ENCODE measurements around the gene ADAMTS17. TPM values are rescaled to one million over a fixed set of nuclear protein-coding genes. Genes with fewer than 3 reads are reported as not detected.

The ADAMTS17 gene
- total RNA-seq, 4 donors from 2014 or later = 6.0 to 17.6 (median 8.2) TPM

- in situ Hi-C loops (cut with MboI; ENCODE audit: low pct_ligation_motif_present in 1 of 4, low pct_unique_long_range_greater_than_20kb in 1 of 4, low sequenced_read_pairs in 3 of 4) (loop anchor here (5.0 to 25.0 kb wide), 3 partner anchors 226 to 404 kb away; no protein-coding TSS in a partner anchor), intact Hi-C loops (cut with DNase I; ENCODE audit: low total_unique reads) (loop anchor here (2.0 kb wide), 1 partner anchor 403 kb away; no protein-coding TSS in a partner anchor)
- 62% methylated on average over 6 of the region's 6 CpGs; no CpG with 5 or more reads in 1 of the 2 donors for WGBS, 2 donors (ENCODE audit: low coverage in 1 of 2)
- Histone ChIP-seq H3K36me3 (no peaks in the 10 kb centered on the region), H3K27me3 (peaks cover 8% of the 10 kb centered on the region), H3K9me3 (no peaks in the 10 kb centered on the region), H3K4me1 (peaks cover 0 to 16% (median 4%) of the 10 kb centered on the region in 4 donors), H3K4me3 (no peak overlapping the region), H3K27ac (no peak overlapping the region)
- no peak for DNase-seq
- TF ChIP-seq POLR2A (IDR thresholded peaks at IDR 0.05) (no peak), EP300 (IDR thresholded peaks at IDR 0.05; ENCODE audit: low read depth) (no peak), CTCF (IDR thresholded peaks at IDR 0.05) (no peak), POLR2AphosphoS5 (IDR thresholded peaks at IDR 0.05) (no peak)
Observed at GRCh38 chr15:100336061-100336460, 5.7 kb downstream of the ADAMTS17 start.

GRCh38 chr15:100335335-100335999, 6.3 kb downstream of the ADAMTS17 start:
- in situ Hi-C loops (cut with MboI; ENCODE audit: low pct_ligation_motif_present in 1 of 4, low pct_unique_long_range_greater_than_20kb in 1 of 4, low sequenced_read_pairs in 3 of 4) (loop anchor here (5.0 to 25.0 kb wide), 3 partner anchors 227 to 403 kb away; no protein-coding TSS in a partner anchor), intact Hi-C loops (cut with DNase I; ENCODE audit: low total_unique reads) (no loop called here)

GRCh38 chr15:100334905-100335304, 6.9 kb downstream of the ADAMTS17 start:
- H3K4me1 ChIP-seq = peaks cover 0 to 10% (median 0%) of the 10 kb centered on the region in 4 donors
- intact Hi-C loops (cut with DNase I; ENCODE audit: low total_unique reads) (no loop called here), in situ Hi-C loops (cut with MboI; ENCODE audit: low pct_ligation_motif_present in 1 of 4, low pct_unique_long_range_greater_than_20kb in 1 of 4, low sequenced_read_pairs in 3 of 4) (loop anchor here (5.0 to 25.0 kb wide), 3 partner anchors 227 to 403 kb away; no protein-coding TSS in a partner anchor)
- no peaks in the 10 kb centered on the region for H3K36me3 ChIP-seq
- no peaks in the 10 kb centered on the region for H3K27me3 ChIP-seq
- no peak overlapping the region for H3K27ac ChIP-seq
- no peaks in the 10 kb centered on the region for H3K9me3 ChIP-seq
- H3K4me3 ChIP-seq = no peak overlapping the region
- DNase-seq = no peak
- TF ChIP-seq POLR2A (IDR thresholded peaks at IDR 0.05) = no peak
- 75 to 90% methylated on average over 2 to 11 of the region's 11 CpGs for WGBS, 2 donors (ENCODE audit: low coverage in 1 of 2)

More at GRCh38 chr15:100335335-100335999, 6.3 kb downstream of the ADAMTS17 start:
- Histone ChIP-seq H3K27ac (no peak overlapping the region), H3K36me3 (no peaks in the 10 kb centered on the region), H3K4me1 (peaks cover 0 to 11% (median under 1%) of the 10 kb centered on the region in 4 donors), H3K9me3 (no peaks in the 10 kb centered on the region), H3K27me3 (peaks cover 3% of the 10 kb centered on the region), H3K4me3 (no peak overlapping the region)
- TF ChIP-seq POLR2A (IDR thresholded peaks at IDR 0.05) = no peak
- no peak for TF ChIP-seq CTCF (IDR thresholded peaks at IDR 0.05)
- no peak for TF ChIP-seq EP300 (IDR thresholded peaks at IDR 0.05; ENCODE audit: low read depth)
- no peak for TF ChIP-seq POLR2AphosphoS5 (IDR thresholded peaks at IDR 0.05)
- WGBS, 2 donors (ENCODE audit: low coverage in 1 of 2) = 68 to 78% methylated on average over 4 to 5 of the region's 9 CpGs
- DNase-seq = no peak

GRCh38 chr15:100334456-100334855, 7.3 kb downstream of the ADAMTS17 start:
- WGBS, 2 donors (ENCODE audit: low coverage in 1 of 2) = 94% methylated on average over 19 of the region's 19 CpGs; no CpG with 5 or more reads in 1 of the 2 donors
- no peak overlapping the region for H3K4me3 ChIP-seq
- no peak for TF ChIP-seq EP300 (IDR thresholded peaks at IDR 0.05; ENCODE audit: low read depth)
- TF ChIP-seq POLR2A (IDR thresholded peaks at IDR 0.05) = no peak
- TF ChIP-seq POLR2AphosphoS5 (IDR thresholded peaks at IDR 0.05) = no peak
- no peak for TF ChIP-seq CTCF (IDR thresholded peaks at IDR 0.05)
- no peaks in the 10 kb centered on the region for H3K27me3 ChIP-seq
- H3K27ac ChIP-seq = no peak overlapping the region
- H3K4me1 ChIP-seq = peaks cover 0 to 7% (median 0%) of the 10 kb centered on the region in 4 donors
- intact Hi-C loops (cut with DNase I; ENCODE audit: low total_unique reads) (no loop called here), in situ Hi-C loops (cut with MboI; ENCODE audit: low pct_ligation_motif_present in 1 of 4, low pct_unique_long_range_greater_than_20kb in 1 of 4, low sequenced_read_pairs in 3 of 4) (loop anchor here in 3 of 4 donors (10.0 to 25.0 kb wide), 2 partner anchors 228 to 400 kb away; no protein-coding TSS in a partner anchor)
- H3K9me3 ChIP-seq = no peaks in the 10 kb centered on the region
- H3K36me3 ChIP-seq = no peaks in the 10 kb centered on the region
- no peak for DNase-seq
